K562 (cell line): ENCODE data around the gene TRMT1. TPM values are rescaled to one million over a fixed set of nuclear protein-coding genes. Genes with fewer than 3 reads are reported as not detected.
A peak's percentile ranks its signal among the peaks of the same experiment; 100 is the strongest.

ENCODE experiments used
- ARID4B ChIP-seq: sonication (generic); formaldehyde crosslinking; IDR thresholded peaks from 2 replicates; pipeline ENCODE4 v1.8.0; 2022; ENCODE audit warnings: mild to moderate bottlenecking, missing genetic modification reagents
- CUX1 ChIP-seq: fragments of 200-800 bp; sonication (Bioruptor generic); IDR thresholded peaks from 2 replicates; pipeline ENCODE4 v1.6.1; 2016; ENCODE audit warnings: missing genetic modification characterization, missing compliant biosample characterization
- DMBX1 ChIP-seq: fragments of 250-450 bp; sonication (Bioruptor Pico); IDR thresholded peaks from 2 replicates; pipeline ENCODE4 v1.8.0; 2022; ENCODE audit warnings: inconsistent platforms, mild to moderate bottlenecking, moderate library complexity, borderline replicate concordance
- EGR1 ChIP-seq: fragments of 450-650 bp; conservative IDR thresholded peaks from 2 replicates; pipeline ENCODE4 v1.6.1; 2017; ENCODE audit warnings: mild to moderate bottlenecking
- ELF2 ChIP-seq: fragments of 250-450 bp; sonication (Bioruptor Pico); IDR thresholded peaks from 2 replicates; pipeline ENCODE4 v1.5.0; 2021; ENCODE audit warnings: mild to moderate bottlenecking
- FOXO4 ChIP-seq: fragments of 450-650 bp; formaldehyde crosslinking; IDR thresholded peaks from 2 replicates; pipeline ENCODE4 v1.4.0; 2020; ENCODE audit warnings: mild to moderate bottlenecking, moderate library complexity
- HSF4 ChIP-seq: fragments of 250-450 bp; sonication (Bioruptor Pico); IDR thresholded peaks from 2 replicates; pipeline ENCODE4 v2.1.2; 2022; ENCODE audit warnings: mild to moderate bottlenecking, moderate library complexity, borderline replicate concordance
- ID3 ChIP-seq, 2 experiments: fragments of 250-450 bp in 1 of 2; fragments of 450-650 bp in 1 of 2; sonication (Bioruptor Pico) in 1 of 2; IDR thresholded peaks; 2 replicates each; pipeline versions ENCODE4 v1.6.1 to v1.8.0; 2016 to 2021; ENCODE audit warnings: mild to moderate bottlenecking in 2 of 2, moderate library complexity in 2 of 2, missing compliant biosample characterization in 1 of 2, missing genetic modification characterization in 1 of 2
- MITF ChIP-seq: IDR thresholded peaks from 2 replicates; pipeline ENCODE4 v1.6.1; 2014; ENCODE audit warnings: antibody characterized with exemption
- POLR2G ChIP-seq: fragments of 200-400 bp; formaldehyde crosslinking; IDR thresholded peaks from 2 replicates; pipeline ENCODE4 v1.6.1; 2017; ENCODE audit warnings: low read depth, mild to moderate bottlenecking, antibody characterized with exemption, low read length, moderate library complexity
- SPI1 ChIP-seq: IDR thresholded peaks from 2 replicates; pipeline ENCODE4 v1.6.1; 2011; ENCODE audit warnings: low read depth, low read length, control low read depth, borderline replicate concordance
- ZNF253 ChIP-seq: fragments of 250-450 bp; sonication (Bioruptor Pico); conservative IDR thresholded peaks from 2 replicates; pipeline ENCODE4 v1.6.1; 2021; ENCODE audit warnings: mild to moderate bottlenecking
- ZZZ3 ChIP-seq: fragments of 450-650 bp; IDR thresholded peaks from 2 replicates; pipeline ENCODE4 v1.6.1; 2016; ENCODE audit warnings: antibody characterized with exemption, mild to moderate bottlenecking, moderate library complexity
- polyA plus RNA-seq, 8 experiments: library from polyadenylated mRNA; depleted of rRNA in 4 of 8; stranded (reverse) in 5 of 8; unstranded in 3 of 8; fragments of >200 nt; fragmentation: Nextera tagmentation in 2 of 8; fragmentation: Illumina TruSeq in 1 of 8; extraction: Ambion mirVana in 2 of 8; extraction: Trizol in 1 of 8; gene quantifications; 2 replicates each; pipeline versions ENCODE4 v1.2.1 to v1.2.3, GENCODE V29; 2011 to 2014; ENCODE audit warnings: inconsistent platforms in 1 of 8, missing spikeins in 1 of 8
- total RNA-seq, 7 experiments: library from RNA; depleted of rRNA in 6 of 7; stranded (reverse); fragments of >200 nt in 6 of 7; fragmentation: Illumina TruSeq in 2 of 7; extraction: Trizol in 2 of 7; gene quantifications; 2 replicates each; pipeline versions ENCODE4 v1.2.1 to v1.2.3, GENCODE V29; 2011 to 2021; ENCODE audit warnings: low replicate concordance in 1 of 7

TRMT1 gene
- total and polyA plus RNA-seq, 9 of the 15 experiments (the other 6 are each of a cell fraction or from before 2014, with no cell fraction given) = 5.8 to 158 (median 54.3) TPM

GRCh38 chr19:13097463-13098258 lies 18.9 kb downstream of the TRMT1 start (continued):
- TF ChIP-seq MITF = no peak
- TF ChIP-seq SPI1 = no peak
- no peak for TF ChIP-seq ARID4B (CRISPR knock-in tag)
- TF ChIP-seq EGR1 = peak; percentile 91
- no peak for TF ChIP-seq ZZZ3
- no peak; the same call in none of the 2 replicates for TF ChIP-seq ELF2 (CRISPR knock-in tag)
- no peak for TF ChIP-seq CUX1
- TF ChIP-seq POLR2G = peak; percentile 89
- no peak for TF ChIP-seq ZNF253 (CRISPR knock-in tag)
- no peak for TF ChIP-seq ID3 (CRISPR knock-in tag; IDR thresholded peaks at IDR 0.05)
- no peak for TF ChIP-seq ID3 (tag; IDR thresholded peaks at IDR 0.05)
- TF ChIP-seq FOXO4 (CRISPR knock-in tag) = peak; percentile 80; the same call in 1 of the 2 replicates
- no peak for TF ChIP-seq DMBX1 (CRISPR knock-in tag)
- no peak for TF ChIP-seq HSF4 (CRISPR knock-in tag)
